ENCODE data around the gene MRPS34. TPM values are rescaled to one million over a fixed set of nuclear protein-coding genes. Genes with fewer than 3 reads are reported as not detected.

The MRPS34 gene
- total and polyA plus RNA-seq, 2 experiments from 2014 or later: 164 to 188 TPM

DNA sequence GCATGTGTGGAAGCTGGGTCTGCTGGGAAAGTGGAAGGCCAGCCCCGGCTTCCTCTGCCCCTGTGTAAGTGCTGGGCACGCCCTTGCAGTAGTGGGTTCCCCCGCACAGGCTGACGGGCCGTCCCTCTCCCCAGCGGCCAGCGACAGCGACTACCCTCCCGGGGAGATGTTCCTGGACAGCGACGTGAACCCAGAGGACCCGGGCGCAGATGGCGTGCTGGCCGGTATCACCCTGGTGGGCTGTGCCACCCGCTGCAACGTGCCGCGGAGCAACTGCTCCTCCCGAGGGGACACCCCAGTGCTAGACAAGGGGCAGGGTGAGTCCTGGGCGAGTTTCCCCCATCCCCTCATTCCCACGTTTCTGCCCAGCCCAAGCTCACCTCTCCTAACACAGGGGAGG lies 7.1 kb downstream of the MRPS34 start:
- Histone ChIP-seq H3K4me1 (ENCODE audit: low read depth) (no peaks in the 10 kb centered on the region), H3K27me3 (no peaks in the 10 kb centered on the region), H3K27ac (no peak overlapping the region), H3K9me3 (ENCODE audit: low read depth) (no peaks in the 10 kb centered on the region), H3K4me3 (no peak overlapping the region), H3K36me3 (peaks cover 34% of the 10 kb centered on the region)
- TF ChIP-seq, protein P1, sequence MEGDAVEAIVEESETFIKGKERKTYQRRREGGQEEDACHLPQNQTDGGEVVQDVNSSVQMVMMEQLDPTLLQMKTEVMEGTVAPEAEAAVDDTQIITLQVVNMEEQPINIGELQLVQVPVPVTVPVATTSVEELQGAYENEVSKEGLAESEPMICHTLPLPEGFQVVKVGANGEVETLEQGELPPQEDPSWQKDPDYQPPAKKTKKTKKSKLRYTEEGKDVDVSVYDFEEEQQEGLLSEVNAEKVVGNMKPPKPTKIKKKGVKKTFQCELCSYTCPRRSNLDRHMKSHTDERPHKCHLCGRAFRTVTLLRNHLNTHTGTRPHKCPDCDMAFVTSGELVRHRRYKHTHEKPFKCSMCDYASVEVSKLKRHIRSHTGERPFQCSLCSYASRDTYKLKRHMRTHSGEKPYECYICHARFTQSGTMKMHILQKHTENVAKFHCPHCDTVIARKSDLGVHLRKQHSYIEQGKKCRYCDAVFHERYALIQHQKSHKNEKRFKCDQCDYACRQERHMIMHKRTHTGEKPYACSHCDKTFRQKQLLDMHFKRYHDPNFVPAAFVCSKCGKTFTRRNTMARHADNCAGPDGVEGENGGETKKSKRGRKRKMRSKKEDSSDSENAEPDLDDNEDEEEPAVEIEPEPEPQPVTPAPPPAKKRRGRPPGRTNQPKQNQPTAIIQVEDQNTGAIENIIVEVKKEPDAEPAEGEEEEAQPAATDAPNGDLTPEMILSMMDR (IDR thresholded peaks at IDR 0.05; ENCODE audit: low read depth, low read length): no peak
- DNase-seq (ENCODE audit: low read depth in 1 of 2, low spot score in 1 of 2): no peak

DNA sequence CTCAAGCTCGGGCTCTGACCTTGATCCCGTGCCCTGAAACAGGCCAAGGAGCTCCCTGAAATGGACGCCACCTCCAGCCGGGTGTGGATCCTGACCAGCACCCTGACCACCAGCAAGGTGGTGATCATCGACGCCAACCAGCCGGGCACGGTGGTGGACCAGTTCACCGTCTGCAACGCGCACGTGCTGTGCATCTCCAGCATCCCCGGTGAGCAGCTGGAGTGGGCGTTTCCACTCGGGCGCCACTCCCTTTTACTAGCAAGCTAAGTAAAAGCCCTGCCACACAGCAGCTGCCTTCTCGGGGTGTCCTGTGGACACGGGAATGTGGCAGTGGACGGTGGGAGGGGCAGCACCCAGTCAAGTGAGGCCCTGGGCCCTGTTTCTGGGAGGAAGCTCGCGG lies 8.0 kb downstream of the MRPS34 start:
- Histone ChIP-seq H3K4me3 (no peak overlapping the region), H3K9me3 (ENCODE audit: low read depth) (no peaks in the 10 kb centered on the region), H3K4me1 (ENCODE audit: low read depth) (no peaks in the 10 kb centered on the region), H3K27me3 (no peaks in the 10 kb centered on the region), H3K27ac (no peak overlapping the region), H3K36me3 (peaks cover 34% of the 10 kb centered on the region)
- no peak for DNase-seq (ENCODE audit: low read depth in 1 of 2, low spot score in 1 of 2)
- TF ChIP-seq, protein P1 (IDR thresholded peaks at IDR 0.05; ENCODE audit: low read depth, low read length): no peak

DNA sequence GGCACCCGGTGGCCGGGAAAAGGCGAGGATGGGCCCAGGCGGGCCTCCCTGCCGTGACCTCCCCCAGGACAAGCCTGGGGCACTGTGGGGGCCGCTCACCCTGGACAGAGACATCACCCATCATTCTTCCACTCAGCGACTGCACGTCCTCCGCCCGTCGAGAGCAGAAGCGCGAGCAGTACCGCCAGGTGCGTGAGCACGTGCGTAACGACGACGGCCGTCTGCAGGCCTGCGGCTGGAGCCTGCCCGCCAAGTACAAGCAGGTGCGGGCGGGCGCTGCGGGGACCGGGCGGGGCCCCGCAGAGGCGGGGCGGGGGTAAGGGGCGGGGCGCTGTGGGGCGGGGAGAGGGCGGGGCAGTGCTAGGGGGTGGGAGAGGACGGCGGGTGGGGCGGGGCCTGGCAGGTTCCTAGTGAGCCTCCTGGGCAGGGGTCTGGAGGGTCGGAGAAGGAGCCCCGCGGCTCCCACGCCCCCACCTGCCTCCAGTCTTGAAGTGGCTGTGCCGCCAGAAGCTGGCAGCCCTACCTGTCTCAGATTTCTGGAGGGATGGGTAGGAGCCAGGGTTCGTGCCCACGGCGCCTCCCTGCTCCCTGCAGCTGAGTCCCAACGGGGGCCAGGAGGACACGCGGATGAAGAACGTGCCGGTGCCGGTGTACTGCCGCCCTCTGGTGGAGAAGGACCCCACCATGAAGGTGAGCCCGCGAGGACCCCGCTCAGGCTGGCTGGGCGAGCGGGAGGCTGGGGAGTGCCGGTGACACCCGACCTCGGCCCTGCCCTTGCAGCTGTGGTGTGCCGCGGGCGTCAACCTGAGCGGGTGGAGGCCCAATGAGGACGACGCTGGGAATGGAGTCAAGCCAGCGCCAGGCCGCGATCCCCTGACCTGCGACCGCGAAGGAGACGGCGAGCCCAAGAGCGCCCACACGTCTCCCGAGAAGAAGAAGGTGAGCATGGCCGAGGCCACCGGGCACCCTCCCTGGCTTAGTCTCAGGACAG lies 9.1 kb downstream of the MRPS34 start:
- no peaks in the 10 kb centered on the region for H3K4me1 ChIP-seq (ENCODE audit: low read depth)
- TF ChIP-seq, protein P1 (IDR thresholded peaks at IDR 0.05; ENCODE audit: low read depth, low read length): peak; percentile 38
- H3K36me3 ChIP-seq: peaks cover 34% of the 10 kb centered on the region
- no peak overlapping the region for H3K27ac ChIP-seq
- H3K27me3 ChIP-seq: no peaks in the 10 kb centered on the region
- peak; percentile 41 to 60 for DNase-seq (ENCODE audit: low read depth in 1 of 2, low spot score in 1 of 2)
- H3K9me3 ChIP-seq (ENCODE audit: low read depth): no peaks in the 10 kb centered on the region
- H3K4me3 ChIP-seq: no peak overlapping the region

DNA sequence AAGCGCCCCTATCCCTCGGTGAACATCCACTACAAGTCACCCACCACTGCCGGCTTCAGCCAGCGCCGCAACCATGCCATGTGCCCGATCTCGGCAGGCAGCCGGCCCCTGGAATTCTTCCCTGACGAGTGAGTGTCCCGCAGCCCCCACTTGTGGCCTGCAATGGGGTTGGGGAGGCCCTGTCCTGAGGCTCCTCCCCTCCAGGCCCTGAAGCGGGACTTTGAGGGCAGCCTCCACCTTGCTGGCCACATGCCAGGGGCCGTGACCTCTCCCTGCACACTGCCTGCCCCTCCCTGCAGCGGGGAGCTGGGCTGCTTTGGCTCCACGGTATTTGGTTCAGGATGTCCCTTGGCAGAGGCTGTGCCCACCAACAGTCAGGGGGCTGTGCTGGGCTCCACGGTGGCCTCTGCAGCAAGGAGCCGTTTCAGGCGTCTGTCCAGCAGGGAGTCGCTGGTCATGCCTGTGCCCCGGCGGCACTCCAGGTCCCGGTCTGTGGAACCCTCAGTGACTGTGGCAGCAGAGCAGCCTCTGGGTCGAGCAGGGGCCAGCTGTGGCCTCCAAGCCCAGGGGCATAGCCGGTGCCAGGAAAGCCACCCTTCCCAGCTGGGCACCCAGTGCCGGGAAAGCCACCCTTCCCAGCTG lies 9.9 kb downstream of the MRPS34 start:
- TF ChIP-seq, protein P1 (IDR thresholded peaks at IDR 0.05; ENCODE audit: low read depth, low read length): no peak
- Histone ChIP-seq H3K4me1 (ENCODE audit: low read depth) (no peaks in the 10 kb centered on the region), H3K36me3 (peaks cover 37% of the 10 kb centered on the region), H3K27ac (no peak overlapping the region), H3K9me3 (ENCODE audit: low read depth) (no peaks in the 10 kb centered on the region), H3K4me3 (no peak overlapping the region), H3K27me3 (no peaks in the 10 kb centered on the region)
- DNase-seq (ENCODE audit: low read depth in 1 of 2, low spot score in 1 of 2): no peak

DNA sequence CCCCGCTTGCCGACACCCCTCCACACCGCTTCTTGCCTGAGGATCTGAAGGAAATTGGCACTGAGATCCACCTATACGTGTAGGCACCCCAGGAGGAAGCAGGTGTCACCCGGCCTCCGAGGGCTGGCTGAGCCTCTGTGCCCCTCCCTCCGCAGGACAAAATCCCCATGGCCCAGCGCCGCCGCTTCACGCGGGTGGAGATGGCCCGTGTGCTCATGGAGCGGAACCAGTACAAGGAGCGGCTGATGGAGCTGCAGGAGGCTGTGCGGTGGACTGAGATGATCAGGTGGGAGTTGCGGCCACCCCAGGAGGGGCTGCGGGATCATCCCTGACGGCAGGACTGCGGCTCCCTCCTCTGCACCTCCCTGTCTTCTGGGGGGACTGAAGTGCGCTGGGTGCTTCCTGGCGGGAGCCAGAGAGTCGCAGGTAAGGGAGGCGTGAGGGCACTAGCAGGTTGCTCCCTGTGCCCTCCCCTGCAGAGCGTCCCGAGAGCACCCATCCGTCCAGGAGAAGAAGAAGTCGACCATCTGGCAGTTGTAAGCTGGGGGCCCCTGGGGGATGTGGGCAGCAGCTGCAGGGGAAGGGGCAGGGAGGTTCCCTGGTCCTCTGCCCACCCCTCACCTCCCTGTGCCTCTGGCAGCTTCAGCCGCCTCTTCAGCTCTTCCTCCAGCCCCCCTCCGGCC lies 10.6 kb downstream of the MRPS34 start:
- Histone ChIP-seq H3K4me3 (no peak overlapping the region), H3K36me3 (peaks cover 32% of the 10 kb centered on the region), H3K27me3 (no peaks in the 10 kb centered on the region), H3K27ac (no peak overlapping the region), H3K9me3 (ENCODE audit: low read depth) (no peaks in the 10 kb centered on the region), H3K4me1 (ENCODE audit: low read depth) (no peaks in the 10 kb centered on the region)
- DNase-seq (ENCODE audit: low read depth in 1 of 2, low spot score in 1 of 2): no peak
- TF ChIP-seq, protein P1 (IDR thresholded peaks at IDR 0.05; ENCODE audit: low read depth, low read length): no peak
